HEK293 (cell line): ENCODE data around the gene EIPR1.

Experiments
- CTCF ChIA-PET: fragments of 350-600 bp; formaldehyde crosslinking; extraction: SDS; loops from one replicate; lab custom pipeline; 2021; ENCODE audit warnings: antibody characterized with exemption; lab: Yijun Ruan, JAX
- POLR2A ChIA-PET: fragments of 300-600 bp; formaldehyde crosslinking; extraction: SDS; loops from one replicate; lab custom pipeline; 2020; ENCODE audit warnings: antibody characterized with exemption, inconsistent platforms; lab: Yijun Ruan, JAX
- H3K27ac ChIP-seq: fragments of 200-500 bp; sonication (Bioruptor generic); 2 replicates; pipeline ENCODE4 v1.5.1; 2014; ENCODE audit warnings: low read depth, low read length, control low read depth, inconsistent platforms; ENCODE audit errors: extremely low read depth
- H3K36me3 ChIP-seq, 2 experiments: fragments of 200-500 bp in 1 of 2; sonication (Bioruptor generic) in 1 of 2; 1 replicate in 1 of 2; 2 replicates in 1 of 2; pipeline ENCODE4 v1.5.1; 2014 to 2017; ENCODE audit warnings: inconsistent platforms in 2 of 2, low read length in 2 of 2; ENCODE audit not compliant: control insufficient read depth in 2 of 2, insufficient read depth in 1 of 2
- H3K4me1 ChIP-seq: fragments of 200-500 bp; sonication (Bioruptor generic); 2 replicates; pipeline ENCODE4 v1.5.1; 2014; ENCODE audit warnings: mild to moderate bottlenecking, low read length, inconsistent platforms; ENCODE audit not compliant: control insufficient read depth, insufficient read depth
- H3K4me3 ChIP-seq: 2 replicates; pipeline ENCODE4 v1.5.1; 2011; ENCODE audit warnings: low read depth, mild to moderate bottlenecking, control low read depth, low read length, moderate library complexity
- H3K9me3 ChIP-seq: fragments of 200-500 bp; sonication (Bioruptor generic); 2 replicates; pipeline ENCODE4 v1.5.1; 2014; ENCODE audit warnings: low read depth, low read length, inconsistent platforms; ENCODE audit not compliant: control insufficient read depth, insufficient read depth
- KLF10 ChIP-seq: fragments of 450-650 bp; IDR thresholded peaks from 2 replicates; pipeline ENCODE4 v1.5.1; 2018; ENCODE audit warnings: missing biosample characterization, mild to moderate bottlenecking, missing genetic modification characterization
- KLF9 ChIP-seq: fragments of 450-650 bp; formaldehyde crosslinking; IDR thresholded peaks from 2 replicates; pipeline ENCODE4 v1.5.1; 2016; ENCODE audit warnings: missing biosample characterization, missing genetic modification characterization, low read depth
- TCF7L2 ChIP-seq: IDR thresholded peaks from 2 replicates; pipeline ENCODE4 v1.6.1; 2011; ENCODE audit warnings: low read depth, mild to moderate bottlenecking, inconsistent platforms, low read length, moderate library complexity, borderline replicate concordance
- ZBTB17 ChIP-seq: fragments of 450-650 bp; formaldehyde crosslinking; IDR thresholded peaks from 2 replicates; pipeline ENCODE4 v1.5.1; 2016; ENCODE audit warnings: missing biosample characterization, missing genetic modification characterization
- ZNF133 ChIP-seq: fragments of 450-650 bp; formaldehyde crosslinking; IDR thresholded peaks from 2 replicates; pipeline ENCODE4 v1.5.1; 2016; ENCODE audit warnings: missing biosample characterization, missing genetic modification characterization
- ZNF157 ChIP-seq: fragments of 450-650 bp; formaldehyde crosslinking; IDR thresholded peaks from 2 replicates; pipeline ENCODE4 v1.5.1; 2016; ENCODE audit warnings: missing biosample characterization, missing genetic modification characterization
- ZNF175 ChIP-seq: fragments of 450-650 bp; formaldehyde crosslinking; IDR thresholded peaks from 2 replicates; pipeline ENCODE4 v1.5.1; 2016; ENCODE audit warnings: missing biosample characterization, missing genetic modification characterization
- ZNF214 ChIP-seq: fragments of 450-650 bp; formaldehyde crosslinking; IDR thresholded peaks from 2 replicates; pipeline ENCODE4 v1.5.1; 2017; ENCODE audit warnings: missing biosample characterization, mild to moderate bottlenecking, missing genetic modification characterization, borderline replicate concordance
- ZNF239 ChIP-seq: fragments of 450-650 bp; formaldehyde crosslinking; IDR thresholded peaks from 2 replicates; pipeline ENCODE4 v1.5.1; 2016; ENCODE audit warnings: missing biosample characterization, missing genetic modification characterization
- ZNF274 ChIP-seq, 2 experiments: fragments of 200-500 bp in 1 of 2; fragments of 450-650 bp in 1 of 2; sonication (Bioruptor generic) in 1 of 2; formaldehyde crosslinking in 1 of 2; IDR thresholded peaks; 2 replicates each; pipeline versions ENCODE4 v1.5.1 to v1.6.1; 2014 to 2016; ENCODE audit warnings: borderline replicate concordance in 1 of 2, inconsistent platforms in 1 of 2, low read length in 1 of 2, missing biosample characterization in 1 of 2, missing genetic modification characterization in 1 of 2
- ZNF311 ChIP-seq: fragments of 450-650 bp; formaldehyde crosslinking; IDR thresholded peaks from 2 replicates; pipeline ENCODE4 v1.5.1; 2017; ENCODE audit warnings: missing biosample characterization, missing genetic modification characterization, borderline replicate concordance
- ZNF423 ChIP-seq: fragments of 450-650 bp; formaldehyde crosslinking; IDR thresholded peaks from 2 replicates; pipeline ENCODE4 v1.5.1; 2016; ENCODE audit warnings: missing biosample characterization, missing genetic modification characterization
- ZNF48 ChIP-seq: fragments of 450-650 bp; formaldehyde crosslinking; IDR thresholded peaks from 2 replicates; pipeline ENCODE4 v1.5.1; 2016; ENCODE audit warnings: missing biosample characterization, missing genetic modification characterization
- ZNF549 ChIP-seq: fragments of 450-650 bp; IDR thresholded peaks from 2 replicates; pipeline ENCODE4 v1.5.1; 2018; ENCODE audit warnings: missing biosample characterization, missing genetic modification characterization, mild to moderate bottlenecking, inconsistent platforms, moderate library complexity
- ZNF626 ChIP-seq: fragments of 450-650 bp; sonication (Bioruptor Pico); formaldehyde crosslinking; IDR thresholded peaks from 2 replicates; pipeline ENCODE4 v1.5.1; 2018; ENCODE audit warnings: missing biosample characterization, missing genetic modification characterization, inconsistent platforms
- ZNF654 ChIP-seq: fragments of 450-650 bp; formaldehyde crosslinking; IDR thresholded peaks from 2 replicates; pipeline ENCODE4 v1.5.1; 2016; ENCODE audit warnings: low read depth, missing biosample characterization, missing genetic modification characterization
- ZSCAN30 ChIP-seq: fragments of 450-650 bp; IDR thresholded peaks from 2 replicates; pipeline ENCODE4 v1.5.1; 2018; ENCODE audit warnings: missing biosample characterization, mild to moderate bottlenecking, missing genetic modification characterization, moderate library complexity

Gene EIPR1

GRCh38 chr2:3420076-3420768, 42.6 kb upstream of the EIPR1 start:
- no peak overlapping the region for H3K27ac ChIP-seq
- CTCF ChIA-PET: interaction anchor here (0.7 to 1.1 kb wide), 3 partner anchors 44 to 647 kb away, joined by 3 to 5 read pairs (median 5); no protein-coding TSS in a partner anchor
- TF ChIP-seq ZBTB17 (tag by site-specific recombination) (peak; percentile 72), KLF9 (tag by site-specific recombination) (no peak)
- H3K4me1 ChIP-seq: no peaks in the 10 kb centered on the region
- peaks cover 5 to 49% of the 10 kb centered on the region in 2 experiments; a peak in 2 of 3 replicates for H3K36me3 ChIP-seq
- POLR2A ChIA-PET: no interaction called here
- H3K9me3 ChIP-seq: no peaks in the 10 kb centered on the region
- H3K4me3 ChIP-seq: no peak overlapping the region

- TF ChIP-seq ZSCAN30: no peak
- no peak for TF ChIP-seq ZNF423
- TF ChIP-seq ZNF239 (tag by site-specific recombination): no peak
- TF ChIP-seq ZNF549: no peak
- no peak for TF ChIP-seq TCF7L2
- TF ChIP-seq ZNF157 (tag by site-specific recombination): no peak
- no peak for TF ChIP-seq ZNF311 (tag by site-specific recombination)
- Histone ChIP-seq H3K36me3 (peaks cover 5 to 45% of the 10 kb centered on the region in 2 experiments; a peak in 2 of 3 replicates), H3K4me3 (no peak overlapping the region), H3K4me1 (no peaks in the 10 kb centered on the region), H3K9me3 (no peaks in the 10 kb centered on the region), H3K27ac (no peak overlapping the region)
- ChIA-PET POLR2A (no interaction called here), CTCF (no interaction called here)
Observed at GRCh38 chr2:3418766-3419404, 41.3 kb upstream of the EIPR1 start.

- Histone ChIP-seq H3K27ac (no peak overlapping the region), H3K4me1 (no peaks in the 10 kb centered on the region), H3K4me3 (no peak overlapping the region), H3K9me3 (no peaks in the 10 kb centered on the region), H3K36me3 (peaks cover 0 to 16% of the 10 kb centered on the region in 2 experiments; a peak in 2 of 3 replicates)
- ChIA-PET CTCF (interaction anchor here (3.0 kb wide), 1 partner anchor 9 kb away, joined by 34 read pairs; no protein-coding TSS in a partner anchor), POLR2A (interaction anchor here (1.0 kb wide), 1 partner anchor 34 kb away, joined by 3 read pairs; no protein-coding TSS in a partner anchor)
- TF ChIP-seq ZNF48 (tag by site-specific recombination) (no peak), ZNF626 (tag by site-specific recombination) (no peak), KLF10 (tag by site-specific recombination) (no peak), ZNF214 (tag by site-specific recombination) (no peak), ZNF654 (tag by site-specific recombination) (no peak), ZNF175 (tag by site-specific recombination) (no peak), ZNF133 (tag by site-specific recombination) (no peak), ZNF274 (IDR thresholded peaks at IDR 0.05; ENCODE audit: low read length) (no peak), ZNF274 (tag by site-specific recombination; IDR thresholded peaks at IDR 0.05; ENCODE audit: borderline replicate concordance) (no peak)
Observed at GRCh38 chr2:3414133-3414860, 36.7 kb upstream of the EIPR1 start.
